Coronary artery (tissue), 2 donors: ENCODE measurements around the gene SLC9A8.

Experiments
- DNase-seq: peaks from one replicate; pipeline ENCODE4 v3.0.0-alpha.2; 2017; ENCODE audit warnings: low spot score
- H3K27ac ChIP-seq, 2 donors: fragments of 200-600 bp; sonication (generic); one replicate each; pipeline ENCODE4 v1.5.1; 2016 to 2019
- H3K4me3 ChIP-seq: fragments of 200-600 bp; sonication (generic); 2 replicates; pipeline ENCODE4 v1.5.1; 2016; ENCODE audit warnings: mild to moderate bottlenecking, moderate library complexity
- CTCF ChIP-seq: fragments of 200-600 bp; sonication (generic); IDR thresholded peaks from one replicate; pipeline ENCODE4 v1.5.1; 2019; ENCODE audit warnings: antibody characterized with exemption

The SLC9A8 gene

GRCh38 chr20:49831022-49831769 lies 18.6 kb downstream of the SLC9A8 start:
- no peak for DNase-seq
- Histone ChIP-seq H3K4me3 (no peak overlapping the region), H3K27ac (peak overlapping the region in 1 of 2 donors; percentile 20)
- TF ChIP-seq CTCF = no peak

GRCh38 chr20:49831770-49832631 lies 19.4 kb downstream of the SLC9A8 start:
- no peak overlapping the region for H3K4me3 ChIP-seq
- no peak for DNase-seq
- H3K27ac ChIP-seq = peak overlapping the region in 1 of 2 donors; percentile 20
- no peak for TF ChIP-seq CTCF

GRCh38 chr20:49832632-49833327 lies 20.2 kb downstream of the SLC9A8 start:
- TF ChIP-seq CTCF = no peak
- no peak for DNase-seq
- peak overlapping the region in 1 of 2 donors; percentile 20 for H3K27ac ChIP-seq
- H3K4me3 ChIP-seq = no peak overlapping the region

GRCh38 chr20:49833483-49833882 lies 20.9 kb downstream of the SLC9A8 start:
- no peak for DNase-seq
- no peak overlapping the region for H3K27ac ChIP-seq
- no peak overlapping the region for H3K4me3 ChIP-seq
- TF ChIP-seq CTCF = no peak

GRCh38 chr20:49835031-49835430 lies 22.4 kb downstream of the SLC9A8 start:
- no peak for TF ChIP-seq CTCF
- H3K27ac ChIP-seq = no peak overlapping the region
- no peak for DNase-seq
- H3K4me3 ChIP-seq = no peak overlapping the region

- H3K4me3 ChIP-seq = no peak overlapping the region
- peak overlapping the region in 1 of 2 donors; percentile 28 for H3K27ac ChIP-seq
- no peak for TF ChIP-seq CTCF
- no peak for DNase-seq
Observed at GRCh38 chr20:49838546-49838945, 25.9 kb downstream of the SLC9A8 start.
